GM12875 (cell line): ENCODE data around the gene GPR151.

Source experiments
- H3K4me3 ChIP-seq: one replicate; pipeline ENCODE4 v1.5.1; 2011; ENCODE audit warnings: low read depth, low read length, control low read depth
- CTCF ChIP-seq: IDR thresholded peaks from 2 replicates; pipeline ENCODE4 v1.5.1; 2011; ENCODE audit warnings: low read depth, mild to moderate bottlenecking, control low read depth, inconsistent platforms, low read length, moderate library complexity, borderline replicate concordance; ENCODE audit not compliant: insufficient read depth

The GPR151 gene

GRCh38 chr5:146549615-146550014 lies 33.6 kb upstream of the GPR151 start:
- no peak overlapping the region for H3K4me3 ChIP-seq
- no peak for TF ChIP-seq CTCF

DNA sequence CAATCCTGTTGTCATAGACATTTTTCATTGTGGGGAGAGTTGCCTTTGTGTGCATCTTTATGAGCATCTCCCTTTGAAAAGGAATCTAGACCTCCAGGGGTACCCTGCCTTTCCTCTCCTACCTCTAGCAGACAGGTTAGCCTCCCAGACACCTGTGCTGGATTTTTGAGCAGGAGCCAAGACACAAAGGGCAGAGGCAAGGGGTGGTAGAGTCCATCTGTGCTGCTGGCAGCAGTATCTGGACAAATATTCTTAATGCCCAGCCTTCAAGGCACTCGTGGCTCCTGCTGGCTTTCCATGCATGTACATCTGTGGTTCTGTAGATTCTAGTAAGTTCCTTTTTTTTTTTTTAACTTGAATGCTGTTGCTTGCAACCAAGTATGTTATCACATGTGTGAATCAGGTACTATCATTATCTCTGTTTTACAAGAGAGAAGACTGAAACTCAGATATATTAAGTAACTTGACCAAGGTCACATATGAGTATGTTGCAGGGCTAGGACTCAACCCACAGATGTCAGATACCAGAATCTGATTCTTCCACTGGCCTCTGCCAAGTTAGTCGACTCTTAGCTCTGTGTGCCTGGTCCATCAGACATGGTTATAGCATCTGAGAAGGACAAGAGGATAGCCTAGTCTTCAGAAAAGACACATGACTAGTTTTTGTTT lies 32.9 kb upstream of the GPR151 start:
- H3K4me3 ChIP-seq: no peak overlapping the region
- TF ChIP-seq CTCF: no peak

DNA sequence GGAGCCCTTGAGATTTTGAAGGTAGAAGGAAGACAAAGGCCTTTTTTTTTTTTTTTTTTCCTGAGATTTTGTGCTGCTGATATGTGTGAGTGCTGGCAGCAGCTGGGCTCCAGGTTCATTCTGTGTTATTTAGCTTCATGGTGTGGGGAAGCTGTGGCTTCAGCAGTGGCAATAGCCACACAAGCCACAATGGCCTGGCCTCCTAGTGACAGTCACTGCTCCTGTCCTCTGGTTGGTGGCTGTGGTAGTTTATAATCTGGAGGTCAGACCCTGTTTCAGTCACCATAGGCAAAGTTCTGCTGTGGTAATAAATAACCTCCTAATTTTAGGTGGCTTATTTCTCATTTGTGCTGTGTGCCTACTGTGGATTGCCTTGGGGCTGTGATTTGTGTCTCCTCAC lies 28.2 kb upstream of the GPR151 start:
- TF ChIP-seq CTCF: no peak
- H3K4me3 ChIP-seq: no peak overlapping the region

GRCh38 chr5:146541958-146542849 lies 26.2 kb upstream of the GPR151 start:
- no peak overlapping the region for H3K4me3 ChIP-seq
- TF ChIP-seq CTCF: peak; percentile 87

DNA sequence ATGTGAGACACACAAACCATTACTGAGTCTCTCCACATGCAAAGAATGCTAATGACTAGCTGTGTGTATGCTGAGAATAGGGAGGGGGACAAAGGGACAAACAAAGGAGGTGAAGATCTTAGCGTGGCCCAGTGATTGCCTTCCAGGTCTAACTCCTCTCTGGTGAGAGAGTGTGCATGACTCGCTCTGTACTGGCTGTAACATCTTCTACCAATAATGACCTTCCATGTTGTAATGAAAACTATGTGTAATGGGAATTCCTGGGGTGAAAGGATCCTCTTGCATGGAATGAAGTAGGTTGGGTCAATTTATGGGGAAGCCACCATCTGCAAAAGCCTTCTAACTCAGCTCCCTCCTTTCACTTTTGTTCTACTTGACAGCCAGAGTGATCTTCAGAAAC lies 24.4 kb upstream of the GPR151 start:
- TF ChIP-seq CTCF: no peak
- H3K4me3 ChIP-seq: no peak overlapping the region

- no peak overlapping the region for H3K4me3 ChIP-seq
- no peak for TF ChIP-seq CTCF
Observed at GRCh38 chr5:146539973-146540372, 24.0 kb upstream of the GPR151 start.

GRCh38 chr5:146538432-146538831 lies 22.4 kb upstream of the GPR151 start:
- no peak for TF ChIP-seq CTCF

More at GRCh38 chr5:146538432-146538831, 22.4 kb upstream of the GPR151 start:
- H3K4me3 ChIP-seq: no peak overlapping the region
